Mucosa of descending colon (tissue), 3 donors: ENCODE measurements around the gene JAK1. TPM values are rescaled to one million over a fixed set of nuclear protein-coding genes. Genes with fewer than 3 reads are reported as not detected.

Source experiments
- ATAC-seq: fragments of 200-7000 bp; cut with Tn5 transposase; one replicate; pipeline ENCODE4 v1.9.1; 2020; ENCODE audit warnings: mild to moderate bottlenecking, moderate library complexity
- DNase-seq, 3 donors: peaks; one replicate each; pipeline ENCODE4 v3.0.0-alpha.2; 2020
- H3K36me3 ChIP-seq: fragments of 200-600 bp; one replicate; pipeline ENCODE4 v1.8.0; 2021; ENCODE audit warnings: low read depth, mild to moderate bottlenecking
- H3K4me1 ChIP-seq: fragments of 200-600 bp; one replicate; pipeline ENCODE4 v1.8.0; 2021; ENCODE audit warnings: low read depth, mild to moderate bottlenecking
- H3K4me3 ChIP-seq: fragments of 200-600 bp; one replicate; pipeline ENCODE4 v1.8.0; 2021; ENCODE audit warnings: mild to moderate bottlenecking
- H3K9me3 ChIP-seq: fragments of 200-600 bp; one replicate; pipeline ENCODE4 v1.8.0; 2021; ENCODE audit warnings: mild to moderate bottlenecking
- intact Hi-C, 2 donors: fragments of 100-400 bp; cut with DNase I in 1 of 2; cut with micrococcal nuclease in 1 of 2; formaldehyde crosslinking; loops; one replicate each; pipeline versions ENCODE4 v1.11.0 to v1.11.1; 2022; cut with DNase I, micrococcal nuclease
- total RNA-seq, 3 donors: library from RNA; stranded (reverse); fragmentation: NEBNext Ultra II Directional in 2 of 3; extraction: Animal tissue kit (Norgen Biotek cat#: 25700) in 2 of 3; gene quantifications; one replicate each; pipeline versions ENCODE4 v1.2.1 to v1.2.4, GENCODE V29; 2021 to 2023
- TF ChIP-seq, protein P1 (sequence below): fragments of 200-600 bp; IDR thresholded peaks from one replicate; pipeline ENCODE4 v1.8.0; 2022; ENCODE audit warnings: antibody characterized with exemption, mild to moderate bottlenecking
- donor health status: DM: no; HTN: no; CAD: no; lungs with moderate emphysema.
- donor health status: DM: no; HTN: no; CAD: no.
- donor health status: DM: no; HTN: yes; CAD: no.

JAK1 gene
- total RNA-seq, 3 donors from 2014 or later: 97.1 to 132 (median 103) TPM

DNA sequence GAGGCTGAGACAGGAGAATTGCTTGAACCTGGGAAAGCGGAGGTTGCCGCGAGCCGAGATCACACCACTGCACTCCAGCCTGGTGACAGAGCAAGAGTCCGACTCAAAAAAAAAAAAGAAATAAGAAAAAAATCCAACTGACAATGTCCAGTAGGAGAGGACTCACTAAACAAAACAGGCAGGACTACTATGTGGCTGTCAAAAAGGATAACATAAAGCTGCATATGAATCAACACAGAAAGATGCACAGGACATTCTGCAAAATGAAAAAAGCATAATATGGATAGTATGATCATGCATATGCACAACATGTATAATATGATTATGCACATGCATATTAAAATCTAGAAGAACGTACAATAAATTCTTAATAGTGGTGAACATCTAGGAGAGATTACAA is 80.7 kb downstream of the JAK1 start:
- Histone ChIP-seq H3K4me1 (no peaks in the 10 kb centered on the region), H3K36me3 (no peaks in the 10 kb centered on the region), H3K9me3 (no peaks in the 10 kb centered on the region), H3K4me3 (no peak overlapping the region)
- no peak for DNase-seq
- TF ChIP-seq, protein P1, sequence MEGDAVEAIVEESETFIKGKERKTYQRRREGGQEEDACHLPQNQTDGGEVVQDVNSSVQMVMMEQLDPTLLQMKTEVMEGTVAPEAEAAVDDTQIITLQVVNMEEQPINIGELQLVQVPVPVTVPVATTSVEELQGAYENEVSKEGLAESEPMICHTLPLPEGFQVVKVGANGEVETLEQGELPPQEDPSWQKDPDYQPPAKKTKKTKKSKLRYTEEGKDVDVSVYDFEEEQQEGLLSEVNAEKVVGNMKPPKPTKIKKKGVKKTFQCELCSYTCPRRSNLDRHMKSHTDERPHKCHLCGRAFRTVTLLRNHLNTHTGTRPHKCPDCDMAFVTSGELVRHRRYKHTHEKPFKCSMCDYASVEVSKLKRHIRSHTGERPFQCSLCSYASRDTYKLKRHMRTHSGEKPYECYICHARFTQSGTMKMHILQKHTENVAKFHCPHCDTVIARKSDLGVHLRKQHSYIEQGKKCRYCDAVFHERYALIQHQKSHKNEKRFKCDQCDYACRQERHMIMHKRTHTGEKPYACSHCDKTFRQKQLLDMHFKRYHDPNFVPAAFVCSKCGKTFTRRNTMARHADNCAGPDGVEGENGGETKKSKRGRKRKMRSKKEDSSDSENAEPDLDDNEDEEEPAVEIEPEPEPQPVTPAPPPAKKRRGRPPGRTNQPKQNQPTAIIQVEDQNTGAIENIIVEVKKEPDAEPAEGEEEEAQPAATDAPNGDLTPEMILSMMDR: no peak
- no peak for ATAC-seq
- intact Hi-C loops: no loop called here

DNA sequence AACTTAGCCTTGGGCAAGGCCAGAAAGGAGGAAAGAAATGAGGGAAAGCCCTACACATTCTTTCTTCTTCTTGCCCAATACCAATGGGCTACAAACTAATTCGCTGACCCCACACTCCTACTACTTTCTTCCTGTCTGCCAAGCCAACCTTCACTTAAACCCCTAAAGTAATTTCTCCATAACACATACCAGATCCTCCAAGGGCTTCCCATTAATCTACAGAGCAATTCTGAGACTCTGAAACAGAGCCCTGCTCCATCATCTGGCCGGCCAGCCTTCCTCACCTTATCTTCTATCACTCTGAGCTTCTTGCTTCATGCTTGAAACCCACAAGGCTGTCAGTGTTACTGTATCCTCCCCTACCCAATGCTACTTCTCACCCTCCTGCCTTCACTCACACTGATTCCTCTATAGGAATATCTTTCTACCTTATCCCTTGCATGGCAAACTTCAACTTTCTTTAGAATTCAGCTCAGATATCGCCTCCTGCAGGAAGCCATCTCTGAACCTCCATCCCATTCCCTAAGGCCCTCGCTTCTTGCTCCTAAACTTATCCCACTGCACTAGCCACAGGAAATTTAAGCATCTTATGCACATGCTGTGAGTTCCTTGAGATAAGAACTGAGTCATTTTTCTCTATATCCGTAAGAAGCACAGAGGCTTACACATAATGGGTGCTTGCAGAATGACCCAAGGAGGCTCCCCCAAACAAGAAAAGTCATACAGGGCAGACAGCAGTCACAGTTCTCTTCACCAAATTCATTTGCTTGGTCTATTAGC is 81.9 kb downstream of the JAK1 start:
- intact Hi-C loops: no loop called here
- Histone ChIP-seq H3K9me3 (no peaks in the 10 kb centered on the region), H3K4me3 (no peak overlapping the region), H3K36me3 (no peaks in the 10 kb centered on the region), H3K4me1 (no peaks in the 10 kb centered on the region)
- no peak for DNase-seq
- TF ChIP-seq, protein P1: no peak
- no peak for ATAC-seq

DNA sequence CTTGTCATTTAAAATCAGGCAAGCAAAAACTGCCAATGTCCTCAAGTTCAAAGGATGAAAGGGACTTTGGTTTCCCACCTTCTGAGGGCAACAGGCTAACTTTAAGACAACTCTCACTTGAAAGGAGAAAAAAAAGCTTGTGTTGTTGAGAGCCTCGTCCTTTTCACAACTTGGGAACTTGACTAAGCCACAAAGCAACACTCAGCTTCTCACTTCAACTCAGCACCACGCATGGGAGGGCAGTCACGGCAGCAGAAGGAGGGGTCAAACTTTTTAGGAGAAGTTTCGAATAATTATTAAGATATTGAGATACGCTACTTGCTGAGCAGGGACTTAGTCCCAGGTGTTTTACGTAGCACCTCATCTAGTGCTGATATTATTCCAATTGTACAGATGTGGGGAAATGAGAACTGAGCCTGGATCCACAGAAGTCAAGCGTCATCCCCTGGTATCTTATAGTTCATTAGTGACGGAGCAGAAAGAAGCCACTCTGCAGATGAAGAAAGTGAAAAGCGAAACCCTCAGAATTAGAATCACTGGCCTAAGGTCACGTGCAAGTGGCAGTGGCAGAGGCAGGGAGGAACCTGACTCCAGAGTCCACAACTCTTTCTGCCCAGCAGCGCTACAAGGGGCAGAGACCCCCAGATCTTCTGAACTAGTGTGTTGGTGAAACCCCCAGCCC is 83.6 kb downstream of the JAK1 start:
- intact Hi-C loops: no loop called here
- TF ChIP-seq, protein P1: no peak
- Histone ChIP-seq H3K4me3 (no peak overlapping the region), H3K4me1 (no peaks in the 10 kb centered on the region), H3K36me3 (no peaks in the 10 kb centered on the region), H3K9me3 (no peaks in the 10 kb centered on the region)
- ATAC-seq (no peak), DNase-seq (no peak)

DNA sequence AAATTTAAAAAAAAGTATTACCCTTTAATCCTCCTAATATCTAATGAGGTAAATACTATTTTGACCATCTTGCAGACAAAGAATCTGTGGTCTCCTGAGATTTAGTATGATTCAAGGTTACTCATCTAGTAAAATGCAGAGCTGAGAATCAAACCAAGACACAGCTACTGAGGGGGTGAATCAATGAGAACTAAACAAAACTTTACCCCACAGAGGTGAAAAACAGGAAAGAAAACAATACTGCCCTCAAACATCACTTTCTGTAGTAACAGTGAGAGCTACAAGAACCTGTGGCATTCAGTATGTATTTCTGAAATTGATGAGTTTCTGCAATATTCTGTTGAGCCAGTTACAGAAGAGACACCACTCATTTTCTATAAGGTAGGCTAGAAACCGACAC is 85.1 kb downstream of the JAK1 start:
- Histone ChIP-seq H3K9me3 (no peaks in the 10 kb centered on the region), H3K4me1 (no peaks in the 10 kb centered on the region), H3K4me3 (no peak overlapping the region), H3K36me3 (no peaks in the 10 kb centered on the region)
- intact Hi-C loops: no loop called here
- DNase-seq (no peak), ATAC-seq (no peak)
- TF ChIP-seq, protein P1: no peak

DNA sequence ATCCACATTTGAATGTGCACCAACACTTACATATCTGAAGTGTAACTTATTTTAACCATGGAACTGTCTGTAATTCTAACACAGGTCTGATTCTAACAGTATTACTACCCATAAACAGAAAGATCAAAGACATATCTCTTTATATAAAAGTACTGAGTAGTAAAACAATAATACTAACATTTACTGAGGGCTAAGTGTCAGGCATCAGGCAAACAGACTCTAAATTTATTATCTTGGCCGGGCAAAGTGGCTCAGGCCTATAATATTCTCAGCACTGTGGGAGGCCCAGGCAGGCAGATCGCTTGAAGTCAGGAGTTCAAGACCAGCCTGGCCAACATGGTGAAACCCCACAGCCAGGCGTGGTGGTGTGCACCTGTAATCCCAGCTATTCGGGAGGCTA is 85.9 kb downstream of the JAK1 start:
- no peaks in the 10 kb centered on the region for H3K9me3 ChIP-seq
- no peak overlapping the region for H3K4me3 ChIP-seq
- H3K36me3 ChIP-seq: no peaks in the 10 kb centered on the region
- ATAC-seq: peak; percentile 51
- peak in 1 of 3 donors; percentile 19 for DNase-seq
- TF ChIP-seq, protein P1: no peak
- no peaks in the 10 kb centered on the region for H3K4me1 ChIP-seq
- intact Hi-C loops: no loop called here
